GM12872 (cell line): ENCODE results near the gene CDH23.

ENCODE experiments used
- TF ChIP-seq, protein P1 (sequence below): IDR thresholded peaks from 3 replicates; pipeline ENCODE4 v1.5.1; 2011; ENCODE audit warnings: low read depth, mild to moderate bottlenecking, low read length, moderate library complexity; ENCODE audit not compliant: insufficient read depth

The CDH23 gene

DNA sequence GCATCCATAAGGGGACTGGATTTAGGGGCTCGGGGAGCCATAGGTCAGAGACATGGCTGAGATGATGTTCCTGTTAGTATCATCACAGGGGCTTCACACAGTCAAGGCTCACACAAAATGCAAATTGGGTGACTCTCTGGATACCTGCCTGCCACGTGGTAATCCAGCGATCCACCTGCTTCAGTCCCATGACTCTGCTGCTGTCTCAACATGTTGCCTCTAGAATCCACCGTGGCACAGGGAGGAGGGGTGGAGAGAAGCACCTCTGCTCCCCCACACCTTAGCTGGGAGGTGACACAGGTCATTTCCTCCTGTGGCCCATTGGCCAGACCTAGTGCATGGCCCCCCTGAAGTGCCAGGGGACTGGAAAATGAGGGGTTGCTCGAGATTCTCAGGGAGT, 83.1 kb downstream of the CDH23 start:
- TF ChIP-seq, protein P1, sequence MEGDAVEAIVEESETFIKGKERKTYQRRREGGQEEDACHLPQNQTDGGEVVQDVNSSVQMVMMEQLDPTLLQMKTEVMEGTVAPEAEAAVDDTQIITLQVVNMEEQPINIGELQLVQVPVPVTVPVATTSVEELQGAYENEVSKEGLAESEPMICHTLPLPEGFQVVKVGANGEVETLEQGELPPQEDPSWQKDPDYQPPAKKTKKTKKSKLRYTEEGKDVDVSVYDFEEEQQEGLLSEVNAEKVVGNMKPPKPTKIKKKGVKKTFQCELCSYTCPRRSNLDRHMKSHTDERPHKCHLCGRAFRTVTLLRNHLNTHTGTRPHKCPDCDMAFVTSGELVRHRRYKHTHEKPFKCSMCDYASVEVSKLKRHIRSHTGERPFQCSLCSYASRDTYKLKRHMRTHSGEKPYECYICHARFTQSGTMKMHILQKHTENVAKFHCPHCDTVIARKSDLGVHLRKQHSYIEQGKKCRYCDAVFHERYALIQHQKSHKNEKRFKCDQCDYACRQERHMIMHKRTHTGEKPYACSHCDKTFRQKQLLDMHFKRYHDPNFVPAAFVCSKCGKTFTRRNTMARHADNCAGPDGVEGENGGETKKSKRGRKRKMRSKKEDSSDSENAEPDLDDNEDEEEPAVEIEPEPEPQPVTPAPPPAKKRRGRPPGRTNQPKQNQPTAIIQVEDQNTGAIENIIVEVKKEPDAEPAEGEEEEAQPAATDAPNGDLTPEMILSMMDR = no peak

DNA sequence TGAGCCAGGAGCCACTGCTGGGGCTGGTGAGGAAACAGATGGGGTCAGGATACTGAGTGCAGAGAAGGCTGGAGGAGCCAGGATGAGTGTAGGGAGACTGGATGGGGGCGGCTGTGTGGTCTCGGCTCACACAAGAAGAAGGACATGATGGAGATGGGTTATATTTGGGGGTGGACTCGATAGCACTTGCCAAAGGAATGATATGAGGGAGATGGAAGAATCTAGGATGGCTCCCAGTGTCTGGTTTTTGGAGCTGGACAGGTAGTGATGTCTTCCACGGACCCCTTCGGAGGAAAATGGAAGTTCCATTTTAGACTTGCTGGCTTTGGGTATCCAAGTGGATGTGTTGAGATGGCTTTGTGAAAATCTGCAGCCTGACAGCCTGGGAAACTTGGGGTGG, 83.9 kb downstream of the CDH23 start:
- TF ChIP-seq, protein P1 = no peak

DNA sequence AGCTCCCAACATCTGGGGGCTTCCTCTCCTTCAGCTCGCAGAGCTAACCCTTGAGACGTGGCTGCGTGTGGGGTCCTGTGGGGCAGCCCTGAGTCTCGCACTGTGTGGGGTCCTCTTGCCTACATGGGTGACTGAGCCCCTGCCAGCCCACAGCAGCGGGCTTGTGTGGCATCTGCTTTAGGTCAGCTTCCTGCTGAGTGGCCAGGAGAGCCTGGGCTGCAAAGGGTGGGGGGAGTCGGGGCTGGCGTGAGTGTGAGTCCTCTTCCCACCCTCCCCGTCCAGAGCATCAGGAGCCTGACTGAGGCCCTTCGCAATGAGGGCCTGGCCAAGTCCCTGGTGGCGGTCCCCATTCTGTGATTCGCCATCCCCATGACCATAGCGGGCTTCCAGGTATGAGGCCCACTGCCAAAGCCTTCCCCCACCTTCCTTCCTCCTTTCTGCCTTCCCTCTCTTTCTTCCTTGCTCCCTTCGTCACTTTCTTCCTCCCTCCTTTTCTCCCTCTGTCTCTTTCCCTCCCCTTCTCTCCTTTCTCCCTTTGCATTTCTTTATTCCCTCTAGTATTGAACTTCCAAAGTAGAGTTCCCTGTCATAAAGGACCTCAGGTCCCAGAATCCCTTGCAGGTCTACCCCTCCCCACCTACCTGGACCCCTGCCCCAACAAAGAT, 85.2 kb downstream of the CDH23 start:
- TF ChIP-seq, protein P1 = no peak

DNA sequence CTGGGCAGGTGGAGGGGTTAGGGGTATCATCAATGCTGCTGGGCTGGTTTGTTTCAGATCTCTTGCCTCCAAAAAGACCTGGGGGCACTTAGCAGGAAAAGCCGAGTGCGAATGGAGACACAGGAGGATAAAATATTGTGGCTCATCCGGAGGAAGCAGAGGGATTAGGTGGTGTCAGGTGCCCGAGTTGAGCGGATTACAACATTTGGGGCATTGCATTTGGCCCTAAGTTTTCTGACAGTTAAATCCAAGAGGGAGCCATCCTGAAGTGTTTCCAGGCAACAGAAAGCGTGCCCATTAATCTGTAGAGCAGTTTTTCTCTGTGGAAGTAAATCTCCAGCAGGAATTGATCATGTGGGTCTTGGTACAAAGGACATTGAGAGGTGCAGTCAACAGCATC, 85.9 kb downstream of the CDH23 start:
- TF ChIP-seq, protein P1 = no peak

DNA sequence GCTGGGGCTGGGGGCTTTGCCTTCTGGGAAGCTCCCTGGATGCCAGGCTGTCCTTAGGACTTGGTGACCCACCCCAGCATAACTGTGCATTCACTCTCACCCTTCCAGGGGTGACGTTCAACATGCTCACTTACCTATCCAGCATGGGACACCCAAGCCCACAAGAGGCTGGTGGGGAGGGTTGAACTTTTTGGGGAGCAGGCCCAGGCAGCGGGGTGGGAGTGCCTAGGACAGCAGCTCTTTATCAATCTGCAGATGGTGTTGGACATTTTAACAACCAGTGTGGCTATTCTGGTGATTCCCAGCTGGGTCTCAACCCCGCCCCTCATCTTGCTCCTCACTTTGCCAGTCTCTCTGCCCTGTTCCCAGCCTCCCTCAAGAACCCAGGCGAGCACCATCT, 86.4 kb downstream of the CDH23 start:
- TF ChIP-seq, protein P1 = no peak

DNA sequence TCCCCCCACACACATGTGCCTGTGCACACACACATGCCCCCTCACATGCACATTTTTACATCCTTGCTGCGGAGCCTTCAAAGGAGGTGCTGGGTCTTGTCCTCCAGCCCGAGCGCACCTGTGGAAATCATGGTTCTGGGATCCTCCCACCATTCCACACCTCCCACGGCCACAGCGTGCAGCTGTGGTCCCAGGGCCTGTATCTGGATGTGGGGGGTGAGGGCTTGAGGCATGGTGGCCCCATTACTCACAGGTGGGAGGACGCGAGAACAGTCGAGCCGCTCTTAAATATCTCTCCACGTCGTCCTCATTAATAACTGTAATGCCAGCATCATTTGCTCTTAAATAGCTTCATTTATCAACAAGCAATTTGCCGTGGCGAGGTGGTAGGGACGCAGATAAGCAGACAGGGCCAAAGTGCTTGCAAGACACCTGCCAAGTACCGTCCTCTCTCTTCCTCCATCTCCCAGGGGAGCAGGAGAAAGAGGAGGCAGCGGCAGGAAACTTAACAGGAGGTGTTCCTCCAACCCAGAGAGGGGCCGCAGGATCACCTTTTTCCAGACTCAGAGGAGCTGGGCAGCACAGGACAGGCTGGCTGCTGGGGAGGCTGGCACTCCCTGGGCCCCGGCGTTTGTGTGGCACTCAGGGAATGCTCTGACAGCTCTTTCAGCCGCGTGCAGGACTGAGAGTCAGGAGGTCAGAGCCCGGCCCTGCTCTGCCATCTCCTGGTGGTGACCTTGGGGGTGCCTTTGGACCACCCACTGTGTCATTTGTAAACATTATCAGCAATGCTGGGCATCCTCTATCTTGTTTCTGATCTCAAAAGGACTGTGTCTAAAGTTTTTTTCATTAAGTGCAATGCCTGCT, 87.4 kb downstream of the CDH23 start:
- TF ChIP-seq, protein P1 = no peak

DNA sequence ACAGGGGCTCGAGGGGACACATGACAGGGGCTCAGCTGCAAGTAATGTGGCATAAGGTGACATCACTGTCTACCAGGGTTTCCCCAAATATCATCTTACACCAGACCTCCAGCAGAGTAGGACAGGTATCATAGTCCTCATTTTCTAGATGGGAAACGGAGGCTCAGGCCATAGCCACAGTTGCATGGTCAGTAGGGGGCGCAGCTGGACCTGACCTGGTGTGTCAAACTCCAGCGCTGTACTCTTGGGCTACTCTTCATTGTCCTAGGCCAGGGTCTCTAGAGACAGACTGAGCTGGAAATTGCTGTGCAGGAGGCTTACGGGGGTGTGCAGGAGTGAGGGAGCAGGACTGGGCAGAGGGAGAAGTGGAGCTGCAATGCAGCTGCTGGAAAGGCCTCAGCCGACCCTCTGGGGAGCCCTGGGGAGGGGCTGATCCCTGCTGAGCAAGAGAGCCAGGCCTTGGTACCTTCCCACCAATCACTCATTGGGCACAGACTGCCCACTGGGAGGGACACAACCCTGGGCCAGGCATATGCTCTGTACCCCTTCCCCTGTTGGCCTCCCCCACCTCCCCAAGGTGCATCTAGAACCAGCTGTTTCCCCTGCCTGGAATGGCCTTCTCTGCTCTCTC, 89.9 kb downstream of the CDH23 start:
- TF ChIP-seq, protein P1 = peak; percentile 80
